ENCODE results near the gene FAM9C.

- no peak for TF ChIP-seq CTCF (IDR thresholded peaks at IDR 0.05)
- TF ChIP-seq EZH2 (IDR thresholded peaks at IDR 0.05; ENCODE audit: borderline replicate concordance, insufficient read depth, low read depth, low read length, poor library complexity, severe bottlenecking) = no peak
These were observed 15.4 kb downstream of the FAM9C start for GRCh38 chrX:13028871-13029636.

All from B cell (primary cell).